ENCODE measurements around the gene TSHZ2.

GRCh38 chr20:53146201-53146891, 174.2 kb downstream of the TSHZ2 start:
- TF ChIP-seq, protein P1, sequence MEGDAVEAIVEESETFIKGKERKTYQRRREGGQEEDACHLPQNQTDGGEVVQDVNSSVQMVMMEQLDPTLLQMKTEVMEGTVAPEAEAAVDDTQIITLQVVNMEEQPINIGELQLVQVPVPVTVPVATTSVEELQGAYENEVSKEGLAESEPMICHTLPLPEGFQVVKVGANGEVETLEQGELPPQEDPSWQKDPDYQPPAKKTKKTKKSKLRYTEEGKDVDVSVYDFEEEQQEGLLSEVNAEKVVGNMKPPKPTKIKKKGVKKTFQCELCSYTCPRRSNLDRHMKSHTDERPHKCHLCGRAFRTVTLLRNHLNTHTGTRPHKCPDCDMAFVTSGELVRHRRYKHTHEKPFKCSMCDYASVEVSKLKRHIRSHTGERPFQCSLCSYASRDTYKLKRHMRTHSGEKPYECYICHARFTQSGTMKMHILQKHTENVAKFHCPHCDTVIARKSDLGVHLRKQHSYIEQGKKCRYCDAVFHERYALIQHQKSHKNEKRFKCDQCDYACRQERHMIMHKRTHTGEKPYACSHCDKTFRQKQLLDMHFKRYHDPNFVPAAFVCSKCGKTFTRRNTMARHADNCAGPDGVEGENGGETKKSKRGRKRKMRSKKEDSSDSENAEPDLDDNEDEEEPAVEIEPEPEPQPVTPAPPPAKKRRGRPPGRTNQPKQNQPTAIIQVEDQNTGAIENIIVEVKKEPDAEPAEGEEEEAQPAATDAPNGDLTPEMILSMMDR (IDR thresholded peaks at IDR 0.05), result no peak
- no peak for TF ChIP-seq POLR2A (IDR thresholded peaks at IDR 0.05)

Measured in testis (tissue), 2 donors.